DOHH2 (cell line): ENCODE data around the gene ITGA1.

Source experiments
- CTCF ChIP-seq: fragments of 200-600 bp; sonication (generic); IDR thresholded peaks from one replicate; pipeline ENCODE4 v1.5.1; 2014; ENCODE audit warnings: antibody characterized with exemption, mild to moderate bottlenecking, low read depth, low read length; ENCODE audit not compliant: poor library complexity, severe bottlenecking
- EZH2phosphoT487 ChIP-seq: fragments of 200-600 bp; sonication (generic); IDR thresholded peaks from 2 replicates; pipeline ENCODE4 v1.6.1; 2017; ENCODE audit warnings: borderline replicate concordance, mild to moderate bottlenecking, antibody characterized with exemption, low read length, moderate library complexity, mixed read lengths

GRCh38 chr5:52799358-52799982, 11.8 kb downstream of the ITGA1 start:
- TF ChIP-seq CTCF (no peak), EZH2phosphoT487 (no peak)
